Dedifferentiated amniotic fluid mesenchymal stem cell (primary cell): ENCODE measurements around the gene GPI.
"Not testable (repeated sequence)": the region's sequence is repeated elsewhere in the genome, so short reads cannot be mapped to it uniquely, and the experiment has no call there.

Source experiments
- DNase-seq: peaks from one replicate; pipeline ENCODE4 v3.0.0-alpha.2; 2016; ENCODE audit errors: extremely low spot score

Gene GPI

GRCh38 chr19:34367624-34367957, 2.6 kb downstream of the GPI start:
- no peak for DNase-seq

- no peak for DNase-seq
These were observed 3.3 kb downstream of the GPI start for GRCh38 chr19:34368338-34368737.

DNA sequence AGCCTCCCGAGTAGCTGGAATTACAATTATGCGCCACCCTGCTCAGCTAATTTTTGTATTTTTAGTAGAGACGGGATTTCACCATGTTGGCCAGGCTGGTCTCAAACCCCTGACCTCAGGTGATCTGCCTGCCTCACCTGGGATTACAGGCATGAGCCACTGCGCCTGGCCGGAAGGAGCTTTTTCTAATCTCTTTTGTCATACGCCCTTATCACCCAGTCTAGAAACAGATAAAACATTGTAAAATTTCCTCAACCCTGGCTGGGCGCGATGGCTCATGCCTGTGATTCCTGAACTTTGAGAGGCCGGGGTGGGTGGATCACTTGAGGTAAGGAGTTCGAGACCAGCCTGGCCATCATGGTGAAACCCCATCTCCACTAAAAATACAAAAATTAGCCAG, 4.2 kb downstream of the GPI start:
- DNase-seq: not testable (repeated sequence)

DNA sequence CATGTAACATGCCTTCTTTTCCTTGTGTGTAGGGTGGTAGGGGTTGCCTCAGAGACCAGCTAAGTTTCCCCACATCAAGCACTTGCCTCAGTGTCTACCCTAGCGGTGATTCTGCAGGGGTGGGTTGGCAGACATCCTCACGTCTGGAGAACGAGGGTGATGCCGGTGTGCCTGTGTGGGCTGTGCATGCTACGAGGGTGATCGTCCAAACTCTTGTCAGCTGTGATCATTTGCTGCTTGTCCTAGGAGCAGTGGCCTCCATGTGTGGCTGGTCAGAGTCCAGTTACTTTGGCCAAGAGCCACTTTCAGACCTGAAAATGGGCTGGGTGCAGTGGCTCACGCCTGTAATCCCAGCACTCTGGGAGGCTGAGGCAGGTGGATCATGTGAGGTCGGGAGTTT, 5.1 kb downstream of the GPI start:
- no peak for DNase-seq

GRCh38 chr19:34370983-34371382, 6.0 kb downstream of the GPI start:
- no peak for DNase-seq

DNA sequence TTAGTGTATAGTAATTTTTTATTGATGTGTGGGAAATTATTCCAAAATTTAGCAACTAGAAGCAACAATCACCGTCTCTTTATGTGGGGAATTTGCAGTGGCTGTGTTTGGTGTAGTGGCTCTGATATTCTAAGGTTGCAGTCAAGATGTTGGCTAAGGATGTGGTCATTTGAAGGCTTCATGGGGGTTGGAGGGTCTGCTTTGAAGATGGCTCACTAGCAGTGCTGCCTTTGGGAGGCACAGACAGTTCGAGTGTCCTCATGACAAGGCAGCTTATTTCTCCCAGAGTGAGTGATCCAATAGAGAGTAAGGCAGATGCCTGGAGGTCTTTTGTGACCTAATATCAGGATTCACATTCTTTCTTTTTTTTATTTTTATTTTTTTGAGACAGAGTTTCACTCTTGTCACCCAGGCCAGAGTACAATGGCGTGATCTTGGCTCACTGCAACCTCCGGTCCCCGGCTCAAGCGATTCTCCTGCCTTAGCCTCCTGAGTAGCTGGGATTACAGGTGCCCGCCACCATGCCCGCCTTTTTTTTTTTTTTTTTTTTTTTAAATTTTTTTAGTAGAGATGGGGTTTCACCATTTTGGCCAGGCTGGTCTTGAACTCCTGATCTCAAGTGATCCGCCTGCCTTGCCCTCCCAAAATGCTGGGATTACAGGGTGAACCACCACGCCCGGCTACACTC, 8.7 kb downstream of the GPI start:
- no peak for DNase-seq

GRCh38 chr19:34375598-34375997, 10.6 kb downstream of the GPI start:
- no peak for DNase-seq

DNA sequence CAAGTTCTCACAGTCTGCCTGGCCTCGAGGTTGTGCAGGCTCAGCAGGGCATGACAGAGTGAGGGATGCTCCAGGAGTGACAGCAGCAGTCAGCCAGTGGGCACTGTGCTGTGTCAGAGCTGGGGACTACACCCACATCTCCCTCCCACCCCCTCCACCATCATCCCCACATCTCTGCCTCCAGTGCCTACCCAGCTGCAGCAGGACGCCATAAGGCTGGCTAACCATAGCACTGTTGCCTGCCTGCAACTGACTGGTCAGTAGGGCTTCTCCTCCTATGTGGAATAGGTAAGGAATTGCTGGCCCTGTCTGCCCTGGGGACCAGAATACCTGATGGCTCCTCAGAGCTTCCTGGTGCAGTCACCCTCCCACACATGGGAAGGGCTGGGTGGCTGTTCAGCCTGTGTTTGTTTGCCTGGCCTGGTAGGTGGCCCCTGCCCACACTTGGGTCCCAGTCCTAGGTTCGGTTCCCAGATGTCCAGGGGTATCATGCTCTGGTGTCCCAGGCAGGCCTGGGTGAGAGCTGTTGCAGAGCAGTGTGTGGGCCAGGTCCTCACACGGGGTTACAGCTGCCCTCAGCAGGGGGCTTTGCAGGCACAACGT, 15.7 kb downstream of the GPI start:
- DNase-seq: no peak

- no peak for DNase-seq
These were observed 16.6 kb downstream of the GPI start for GRCh38 chr19:34381399-34382251.

- no peak for DNase-seq
These were observed 17.5 kb downstream of the GPI start for GRCh38 chr19:34382471-34382870.

GRCh38 chr19:34383599-34383998, 18.6 kb downstream of the GPI start:
- DNase-seq: no peak

DNA sequence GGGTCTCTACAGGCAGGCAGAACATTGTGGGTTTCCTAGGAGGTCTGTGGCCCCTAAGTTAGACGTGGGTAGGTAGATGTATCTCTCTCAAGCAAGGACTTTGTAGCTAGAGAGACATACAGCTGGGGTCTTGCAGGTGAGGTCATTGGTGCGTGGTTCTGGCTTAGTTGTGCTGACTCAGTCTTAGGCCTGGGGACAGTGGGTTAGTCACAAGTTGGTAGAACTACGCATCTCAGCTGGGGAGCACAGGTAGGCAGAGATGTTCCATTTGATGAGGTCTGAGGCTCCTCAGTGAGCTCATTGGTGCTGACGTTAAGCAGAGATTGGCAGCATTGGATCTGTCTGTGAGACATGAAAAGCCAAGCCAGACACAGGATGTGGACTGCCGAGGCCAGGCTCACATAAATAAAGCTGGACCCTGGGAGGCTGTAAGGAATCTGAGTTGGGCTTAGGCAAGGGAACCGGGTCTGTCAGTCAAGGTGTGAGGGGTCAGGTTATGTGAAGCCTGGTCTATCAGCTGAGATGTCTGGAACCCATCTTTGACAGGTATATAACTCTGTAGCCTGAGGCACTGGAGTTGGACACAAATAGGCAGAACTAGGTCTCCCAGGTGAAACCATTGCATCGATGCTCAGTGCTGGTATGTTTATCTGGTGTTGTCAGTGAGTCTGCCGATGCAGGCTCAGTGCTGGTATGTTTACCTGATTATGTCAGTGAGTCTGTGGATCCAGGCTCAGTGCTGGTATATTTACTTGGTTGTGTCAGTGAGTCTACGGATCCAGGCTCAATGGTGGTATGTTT, 21.8 kb downstream of the GPI start:
- no peak for DNase-seq

GRCh38 chr19:34387446-34387810, 22.4 kb downstream of the GPI start:
- DNase-seq: no peak

GRCh38 chr19:34388745-34389144, 23.7 kb downstream of the GPI start:
- DNase-seq: not testable (repeated sequence)

DNA sequence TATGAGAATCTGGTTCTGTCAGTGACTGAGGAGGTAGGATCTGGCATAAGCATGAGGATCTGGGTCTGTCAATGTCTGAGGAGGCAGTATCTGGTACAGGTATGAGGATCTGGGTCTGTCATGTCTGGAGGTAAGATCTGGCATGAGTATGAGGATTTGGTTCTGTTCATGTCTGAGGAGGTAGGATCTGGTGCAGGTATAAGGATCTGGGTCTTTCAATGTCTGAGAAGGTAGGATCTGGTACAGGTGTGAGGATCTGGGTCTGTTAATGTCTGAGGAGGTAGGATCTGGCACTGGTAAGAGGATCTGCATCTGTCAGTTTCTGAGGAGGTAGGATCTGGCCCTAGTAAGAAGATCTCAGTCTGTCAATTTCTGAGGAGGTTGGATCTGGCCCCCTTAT, 26.8 kb downstream of the GPI start:
- DNase-seq: no peak

GRCh38 chr19:34393031-34393430, 28.0 kb downstream of the GPI start:
- DNase-seq: no peak

- no peak for DNase-seq
These were observed 28.6 kb downstream of the GPI start for GRCh38 chr19:34393629-34394028.

GRCh38 chr19:34397853-34398252, 32.9 kb downstream of the GPI start:
- DNase-seq: no peak

DNA sequence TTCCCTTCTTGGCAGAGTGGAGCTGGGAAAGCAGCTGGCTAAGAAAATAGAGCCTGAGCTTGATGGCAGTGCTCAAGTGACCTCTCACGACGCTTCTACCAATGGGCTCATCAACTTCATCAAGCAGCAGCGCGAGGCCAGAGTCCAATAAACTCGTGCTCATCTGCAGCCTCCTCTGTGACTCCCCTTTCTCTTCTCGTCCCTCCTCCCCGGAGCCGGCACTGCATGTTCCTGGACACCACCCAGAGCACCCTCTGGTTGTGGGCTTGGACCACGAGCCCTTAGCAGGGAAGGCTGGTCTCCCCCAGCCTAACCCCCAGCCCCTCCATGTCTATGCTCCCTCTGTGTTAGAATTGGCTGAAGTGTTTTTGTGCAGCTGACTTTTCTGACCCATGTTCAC, 34.9 kb downstream of the GPI start:
- no peak for DNase-seq

GRCh38 chr19:34400844-34401243, 35.8 kb downstream of the GPI start:
- DNase-seq: not testable (repeated sequence)

DNA sequence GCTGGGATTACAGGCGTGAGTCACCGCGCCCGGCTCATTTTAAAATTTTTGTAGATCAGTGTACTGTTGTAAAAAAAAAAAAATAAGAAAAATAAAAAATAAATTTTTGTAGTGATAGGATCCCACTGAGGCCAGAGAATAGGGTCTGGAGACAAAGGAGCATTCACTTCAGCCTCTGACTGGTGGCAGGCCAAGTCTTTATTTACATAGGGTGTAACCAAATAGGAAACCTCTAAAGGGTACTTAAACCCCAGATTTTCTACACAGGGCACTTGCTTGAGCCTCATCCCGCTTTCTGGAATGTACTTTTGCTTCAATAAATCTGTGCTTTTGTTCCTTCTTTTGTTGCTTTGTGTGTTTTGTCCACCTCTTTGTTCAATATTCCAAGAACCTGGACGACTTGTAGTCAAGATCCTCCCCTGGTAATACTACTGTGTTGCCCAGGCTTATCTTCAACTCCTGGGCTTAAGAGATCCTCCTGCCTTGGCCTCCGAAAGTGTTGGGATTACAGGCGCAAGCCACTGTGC, 37.1 kb downstream of the GPI start:
- no peak for DNase-seq

GRCh38 chr19:34403784-34404108, 38.8 kb downstream of the GPI start:
- DNase-seq: no peak
